ENCODE data around the gene TCTN1.

TCTN1 gene

DNA sequence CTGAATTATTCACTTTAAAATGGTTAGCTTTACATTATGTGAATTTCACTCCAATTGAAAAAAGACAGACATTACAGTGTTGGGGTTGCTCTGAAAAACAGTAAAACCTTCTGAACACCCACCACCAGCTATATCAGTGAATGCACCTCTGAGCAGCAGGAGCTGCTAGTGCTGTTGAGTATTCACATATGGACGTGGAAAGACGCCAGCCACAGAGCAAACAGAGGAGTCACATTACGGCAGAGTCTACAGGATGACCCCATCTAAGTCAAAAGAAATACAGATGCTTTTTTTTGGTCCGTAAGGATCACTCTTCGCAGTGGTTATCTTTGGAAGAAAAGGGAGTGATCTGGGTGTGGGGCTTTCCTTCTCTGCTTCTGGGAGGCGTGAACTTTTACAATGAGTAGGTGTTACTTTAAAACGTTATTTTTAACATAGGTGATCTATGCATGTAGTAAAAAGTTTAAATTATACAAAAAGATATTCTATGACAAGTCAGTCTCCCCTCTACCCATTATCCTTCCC is 70.4 kb downstream of the TCTN1 start:
- no peak for DNase-seq
- Histone ChIP-seq H3K9me3 (ENCODE audit: control extremely low read depth in 1 of 5, control insufficient read depth in 4 of 5, insufficient read depth in 2 of 5, low read depth in 1 of 5, low read length in 4 of 5) (peaks cover 0 to 2% (median 0%) of the 10 kb centered on the region in 5 experiments), H3K27me3 (replicated peaks in 2 of 5; ENCODE audit: control insufficient read depth in 4 of 5, insufficient read depth in 5 of 5, low read length in 4 of 5) (peaks cover 0 to 11% (median 0%) of the 10 kb centered on the region in 5 experiments), H3K36me3 (ENCODE audit: control insufficient read depth in 4 of 4, insufficient read depth in 4 of 4, low read length in 3 of 4) (no peaks in the 10 kb centered on the region), H3K4me1 (ENCODE audit: control extremely low read depth in 1 of 4, control insufficient read depth in 4 of 4, insufficient read depth in 4 of 4, low read length in 3 of 4) (peaks cover 0 to 21% (median 15%) of the 10 kb centered on the region in 4 experiments), H3K27ac (ENCODE audit: insufficient read depth in 1 of 2, low read depth in 1 of 2, low read length in 2 of 2, poor library complexity in 1 of 2, severe bottlenecking in 2 of 2) (no peak overlapping the region), H3K4me3 (ENCODE audit: control insufficient read depth in 1 of 7, extremely low read depth in 1 of 7, insufficient read depth in 4 of 7, low read depth in 2 of 7, low read length in 6 of 7) (no peak overlapping the region)
- ChIA-PET POLR2A (no interaction called here), CTCF (interaction anchor here (1.8 kb wide), 1 partner anchor 13 kb away, joined by 4 read pairs; no protein-coding TSS in a partner anchor)
- 78% methylated on average over 3 of the region's 7 CpGs for WGBS (ENCODE audit: insufficient coverage)

DNA sequence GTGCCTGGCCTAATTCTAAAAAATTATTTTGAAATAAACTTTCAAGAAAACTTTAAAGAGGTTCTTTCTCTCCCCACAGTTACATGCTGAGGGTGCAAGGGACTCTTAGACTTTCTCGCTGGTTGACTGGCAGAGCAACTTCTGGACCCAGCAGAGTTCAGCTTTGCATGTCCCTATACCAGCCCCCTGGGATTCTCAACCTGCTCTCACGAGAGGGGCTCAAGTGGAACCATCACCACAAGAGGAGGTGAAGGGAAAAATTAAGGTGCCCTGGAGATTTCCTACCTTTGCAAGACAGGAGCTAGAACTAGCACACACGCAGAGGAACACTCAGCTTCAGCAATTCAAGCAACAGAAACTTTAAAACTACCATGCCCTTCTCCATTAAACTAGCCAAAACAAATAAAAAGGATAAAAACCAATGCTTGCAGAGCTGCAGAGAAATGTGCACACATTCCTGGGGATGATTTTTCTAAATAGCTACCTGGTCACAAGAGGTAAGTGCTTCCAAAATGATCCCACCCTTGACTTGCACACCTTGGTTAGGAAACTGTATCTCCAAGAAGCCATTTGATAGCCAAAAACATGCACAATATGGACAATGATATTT is 72.5 kb downstream of the TCTN1 start:
- Histone ChIP-seq H3K4me1 (ENCODE audit: control extremely low read depth in 1 of 4, control insufficient read depth in 4 of 4, insufficient read depth in 4 of 4, low read length in 3 of 4) (peaks cover 3 to 41% (median 27%) of the 10 kb centered on the region in 4 experiments), H3K4me3 (ENCODE audit: control insufficient read depth in 1 of 7, extremely low read depth in 1 of 7, insufficient read depth in 4 of 7, low read depth in 2 of 7, low read length in 6 of 7) (no peak overlapping the region), H3K27ac (ENCODE audit: insufficient read depth in 1 of 2, low read depth in 1 of 2, low read length in 2 of 2, poor library complexity in 1 of 2, severe bottlenecking in 2 of 2) (no peak overlapping the region), H3K27me3 (replicated peaks in 2 of 5; ENCODE audit: control insufficient read depth in 4 of 5, insufficient read depth in 5 of 5, low read length in 4 of 5) (peaks cover 0 to 11% (median 2%) of the 10 kb centered on the region in 5 experiments), H3K36me3 (ENCODE audit: control insufficient read depth in 4 of 4, insufficient read depth in 4 of 4, low read length in 3 of 4) (no peaks in the 10 kb centered on the region), H3K9me3 (ENCODE audit: control extremely low read depth in 1 of 5, control insufficient read depth in 4 of 5, insufficient read depth in 2 of 5, low read depth in 1 of 5, low read length in 4 of 5) (peaks cover 0 to 2% (median 0%) of the 10 kb centered on the region in 5 experiments)
- CTCF ChIA-PET, result interaction anchor here (1.1 to 1.5 kb wide), 4 partner anchors 9 to 66 kb away, joined by 3 to 5 read pairs (median 4); no protein-coding TSS in a partner anchor
- 100% methylated on average over 2 of the region's 3 CpGs for WGBS (ENCODE audit: insufficient coverage)
- DNase-seq, result no peak
- POLR2A ChIA-PET, result no interaction called here

GRCh38 chr12:110687396-110688169 is 73.7 kb downstream of the TCTN1 start:
- POLR2A ChIA-PET, result no interaction called here
- CTCF ChIA-PET, result interaction anchor here (1.0 to 1.5 kb wide), 2 partner anchors 10 to 86 kb away, joined by 3 to 4 read pairs; no protein-coding TSS in a partner anchor

DNA sequence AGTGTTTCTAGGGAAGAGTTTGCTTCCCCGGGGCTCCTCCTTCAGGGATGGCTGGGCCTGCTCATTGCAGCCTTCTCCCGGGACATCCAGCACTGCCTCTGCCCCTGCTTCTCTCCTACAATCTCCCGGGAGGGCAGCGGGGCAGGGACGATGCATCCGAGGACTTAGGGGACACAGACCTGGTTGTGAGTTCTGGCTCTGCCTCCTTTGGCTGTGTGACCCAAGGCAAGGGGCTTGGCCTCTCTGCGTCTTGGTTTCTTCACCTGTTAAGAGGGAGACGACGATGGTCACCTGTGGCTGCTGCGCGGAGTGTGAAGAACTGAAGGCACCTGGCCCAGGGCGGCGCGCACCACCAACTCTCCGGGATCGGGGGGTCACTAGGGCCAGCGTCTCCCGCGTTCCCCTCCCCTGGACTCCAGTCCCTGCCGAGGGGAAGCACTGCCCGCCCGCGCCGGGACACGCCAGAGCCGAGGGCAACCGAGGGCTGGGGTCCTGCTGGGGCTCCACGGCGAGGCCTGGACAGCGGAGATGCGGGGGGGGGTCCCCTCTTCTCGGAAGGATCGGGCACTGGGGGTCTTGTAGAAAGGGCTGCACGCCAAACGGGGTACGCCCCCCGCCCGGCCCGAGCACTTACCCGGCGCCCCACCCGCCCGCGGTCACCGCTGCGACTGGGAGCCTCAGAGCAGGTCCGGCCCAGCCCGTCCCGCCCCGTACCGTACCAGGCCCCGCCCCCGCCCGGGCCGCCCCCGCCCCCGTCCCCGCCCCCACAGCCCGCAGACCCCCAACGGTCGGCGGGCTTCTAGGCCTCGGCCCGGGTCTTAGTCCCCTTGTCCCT is 74.7 kb downstream of the TCTN1 start, which contains the start of gene HVCN1:
Gene HVCN1 (minus strand): TSS at position 670 of the 835 bp plus-strand sequence. CDS start 5,870 bp downstream, outside the sequence.
- ChIA-PET CTCF (no interaction called here), POLR2A (no interaction called here)
- Histone ChIP-seq H3K9me3 (ENCODE audit: control extremely low read depth in 1 of 5, control insufficient read depth in 4 of 5, insufficient read depth in 2 of 5, low read depth in 1 of 5, low read length in 4 of 5) (peaks cover 0 to 2% (median 0%) of the 10 kb centered on the region in 5 experiments), H3K4me1 (ENCODE audit: control extremely low read depth in 1 of 4, control insufficient read depth in 4 of 4, insufficient read depth in 4 of 4, low read length in 3 of 4) (peaks cover 7 to 56% (median 31%) of the 10 kb centered on the region in 4 experiments), H3K27ac (ENCODE audit: insufficient read depth in 1 of 2, low read depth in 1 of 2, low read length in 2 of 2, poor library complexity in 1 of 2, severe bottlenecking in 2 of 2) (no peak within 1 kb of the TSS), H3K4me3 (ENCODE audit: control insufficient read depth in 1 of 7, extremely low read depth in 1 of 7, insufficient read depth in 4 of 7, low read depth in 2 of 7, low read length in 6 of 7) (peak within 1 kb of the TSS; percentile 18 to 78 (median 66)), H3K36me3 (ENCODE audit: control insufficient read depth in 4 of 4, insufficient read depth in 4 of 4, low read length in 3 of 4) (no peaks in the 10 kb centered on the region), H3K27me3 (replicated peaks in 2 of 5; ENCODE audit: control insufficient read depth in 4 of 5, insufficient read depth in 5 of 5, low read length in 4 of 5) (peaks cover 0 to 12% (median 4%) of the 10 kb centered on the region in 5 experiments)
- 14% methylated on average over 18 of the region's 64 CpGs for whole genome bisulfite sequencing (ENCODE audit: insufficient coverage)
- peak in 2 of 3 donors; percentile 28 to 46 for DNase-seq

More at GRCh38 chr12:110687396-110688169, 73.7 kb downstream of the TCTN1 start:
- Histone ChIP-seq H3K27me3 (replicated peaks in 2 of 5; ENCODE audit: control insufficient read depth in 4 of 5, insufficient read depth in 5 of 5, low read length in 4 of 5) (peaks cover 0 to 12% (median 4%) of the 10 kb centered on the region in 5 experiments), H3K36me3 (ENCODE audit: control insufficient read depth in 4 of 4, insufficient read depth in 4 of 4, low read length in 3 of 4) (no peaks in the 10 kb centered on the region), H3K4me3 (ENCODE audit: control insufficient read depth in 1 of 7, extremely low read depth in 1 of 7, insufficient read depth in 4 of 7, low read depth in 2 of 7, low read length in 6 of 7) (peak overlapping the region in 2 of 7 experiments; percentile 66 to 78), H3K9me3 (ENCODE audit: control extremely low read depth in 1 of 5, control insufficient read depth in 4 of 5, insufficient read depth in 2 of 5, low read depth in 1 of 5, low read length in 4 of 5) (peaks cover 0 to 2% (median 0%) of the 10 kb centered on the region in 5 experiments), H3K27ac (ENCODE audit: insufficient read depth in 1 of 2, low read depth in 1 of 2, low read length in 2 of 2, poor library complexity in 1 of 2, severe bottlenecking in 2 of 2) (no peak overlapping the region), H3K4me1 (ENCODE audit: control extremely low read depth in 1 of 4, control insufficient read depth in 4 of 4, insufficient read depth in 4 of 4, low read length in 3 of 4) (peaks cover 3 to 47% (median 29%) of the 10 kb centered on the region in 4 experiments)
- 87% methylated on average over 14 of the region's 15 CpGs for WGBS (ENCODE audit: insufficient coverage)
- peak in 2 of 3 donors; percentile 28 to 59 for DNase-seq

- peak; percentile 42 to 74 (median 65) for DNase-seq
- 0% methylated on average over 34 of the region's 38 CpGs for WGBS (ENCODE audit: insufficient coverage)
- no peak overlapping the region for H3K27ac ChIP-seq (ENCODE audit: insufficient read depth in 1 of 2, low read depth in 1 of 2, low read length in 2 of 2, poor library complexity in 1 of 2, severe bottlenecking in 2 of 2)
- H3K4me3 ChIP-seq (ENCODE audit: control insufficient read depth in 1 of 7, extremely low read depth in 1 of 7, insufficient read depth in 4 of 7, low read depth in 2 of 7, low read length in 6 of 7), result peak overlapping the region; percentile 18 to 78 (median 66)
- H3K27me3 ChIP-seq (replicated peaks in 2 of 5; ENCODE audit: control insufficient read depth in 4 of 5, insufficient read depth in 5 of 5, low read length in 4 of 5), result peaks cover 0 to 12% (median 4%) of the 10 kb centered on the region in 5 experiments
- CTCF ChIA-PET, result interaction anchor here (1.0 to 1.2 kb wide), 2 partner anchors 88 to 158 kb away, joined by 3 to 5 read pairs; no protein-coding TSS in a partner anchor
- POLR2A ChIA-PET, result no interaction called here
- H3K9me3 ChIP-seq (ENCODE audit: control extremely low read depth in 1 of 5, control insufficient read depth in 4 of 5, insufficient read depth in 2 of 5, low read depth in 1 of 5, low read length in 4 of 5), result peaks cover 0 to 2% (median 0%) of the 10 kb centered on the region in 5 experiments
- H3K36me3 ChIP-seq (ENCODE audit: control insufficient read depth in 4 of 4, insufficient read depth in 4 of 4, low read length in 3 of 4), result no peaks in the 10 kb centered on the region
- H3K4me1 ChIP-seq (ENCODE audit: control extremely low read depth in 1 of 4, control insufficient read depth in 4 of 4, insufficient read depth in 4 of 4, low read length in 3 of 4), result peaks cover 7 to 64% (median 40%) of the 10 kb centered on the region in 4 experiments
Observed at GRCh38 chr12:110689281-110690126, 75.6 kb downstream of the TCTN1 start.

GRCh38 chr12:110690127-110690430 is 76.2 kb downstream of the TCTN1 start:
- H3K27me3 ChIP-seq (replicated peaks in 2 of 5; ENCODE audit: control insufficient read depth in 4 of 5, insufficient read depth in 5 of 5, low read length in 4 of 5), result peaks cover 0 to 12% (median 4%) of the 10 kb centered on the region in 5 experiments
- 68% methylated on average over 4 of the region's 4 CpGs for WGBS (ENCODE audit: insufficient coverage)
- ChIA-PET POLR2A (no interaction called here), CTCF (interaction anchor here (1.0 to 1.2 kb wide), 2 partner anchors 88 to 158 kb away, joined by 3 to 5 read pairs; no protein-coding TSS in a partner anchor)
- peaks cover 7 to 69% (median 40%) of the 10 kb centered on the region in 4 experiments for H3K4me1 ChIP-seq (ENCODE audit: control extremely low read depth in 1 of 4, control insufficient read depth in 4 of 4, insufficient read depth in 4 of 4, low read length in 3 of 4)
- H3K4me3 ChIP-seq (ENCODE audit: control insufficient read depth in 1 of 7, extremely low read depth in 1 of 7, insufficient read depth in 4 of 7, low read depth in 2 of 7, low read length in 6 of 7), result peak overlapping the region in 2 of 7 experiments; percentile 68 to 78
- no peak for DNase-seq
- H3K9me3 ChIP-seq (ENCODE audit: control extremely low read depth in 1 of 5, control insufficient read depth in 4 of 5, insufficient read depth in 2 of 5, low read depth in 1 of 5, low read length in 4 of 5), result peaks cover 0 to 2% (median 0%) of the 10 kb centered on the region in 5 experiments
- no peaks in the 10 kb centered on the region for H3K36me3 ChIP-seq (ENCODE audit: control insufficient read depth in 4 of 4, insufficient read depth in 4 of 4, low read length in 3 of 4)
- no peak overlapping the region for H3K27ac ChIP-seq (ENCODE audit: insufficient read depth in 1 of 2, low read depth in 1 of 2, low read length in 2 of 2, poor library complexity in 1 of 2, severe bottlenecking in 2 of 2)
